GM21786 (cell line): ENCODE measurements around the gene MELK.

ENCODE experiments used
- ATAC-seq: cut with Tn5 transposase; IDR thresholded peaks from one replicate; pipeline ENCODE4 v1.9.1; 2021; ENCODE audit not compliant: unreplicated experiment

Gene MELK

GRCh38 chr9:36576866-36577265 is 4.2 kb downstream of the MELK start:
- no peak for ATAC-seq

- ATAC-seq: no peak
These were observed 12.1 kb downstream of the MELK start for GRCh38 chr9:36584620-36585460.

GRCh38 chr9:36590231-36590630 is 17.5 kb downstream of the MELK start:
- ATAC-seq: no peak

GRCh38 chr9:36592801-36593583 is 20.3 kb downstream of the MELK start:
- no peak for ATAC-seq

- ATAC-seq: no peak
These were observed 21.5 kb downstream of the MELK start for GRCh38 chr9:36594213-36594612.

DNA sequence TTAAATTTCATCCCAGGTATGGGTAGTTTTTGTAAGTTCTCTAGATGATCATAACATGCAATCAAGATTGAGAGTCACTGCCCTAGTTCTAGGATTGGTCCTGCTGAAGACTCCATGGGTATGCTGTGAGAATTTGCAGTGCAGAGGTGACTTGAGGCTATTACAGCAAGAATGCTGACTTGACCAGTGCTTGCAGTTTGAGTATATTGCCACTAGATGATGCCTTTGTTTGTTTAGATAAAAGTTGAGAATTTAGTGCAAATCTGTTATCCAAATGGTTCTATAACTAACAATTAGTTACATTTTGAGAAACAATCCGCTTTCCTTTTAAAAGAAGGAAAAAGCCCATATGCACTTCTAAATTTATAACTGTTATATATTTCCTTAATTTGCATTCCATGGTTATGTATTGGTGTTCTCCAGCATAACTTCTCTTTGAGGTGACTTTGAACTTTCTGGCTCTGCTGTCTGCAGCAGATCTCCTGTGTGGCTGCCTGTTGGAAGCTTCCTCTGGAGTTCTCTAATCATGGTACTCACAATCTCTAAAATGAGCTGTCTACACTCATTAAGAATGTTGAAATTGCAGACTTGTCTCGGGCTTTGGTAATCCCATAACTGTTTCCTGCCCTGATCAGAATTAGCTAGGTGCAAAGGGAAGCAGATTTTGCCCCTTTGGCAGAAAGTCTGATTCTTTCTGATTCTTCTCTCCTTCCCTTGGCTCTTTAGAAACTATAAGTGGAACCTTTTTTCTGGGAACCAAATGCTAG is 24.9 kb downstream of the MELK start:
- no peak for ATAC-seq

DNA sequence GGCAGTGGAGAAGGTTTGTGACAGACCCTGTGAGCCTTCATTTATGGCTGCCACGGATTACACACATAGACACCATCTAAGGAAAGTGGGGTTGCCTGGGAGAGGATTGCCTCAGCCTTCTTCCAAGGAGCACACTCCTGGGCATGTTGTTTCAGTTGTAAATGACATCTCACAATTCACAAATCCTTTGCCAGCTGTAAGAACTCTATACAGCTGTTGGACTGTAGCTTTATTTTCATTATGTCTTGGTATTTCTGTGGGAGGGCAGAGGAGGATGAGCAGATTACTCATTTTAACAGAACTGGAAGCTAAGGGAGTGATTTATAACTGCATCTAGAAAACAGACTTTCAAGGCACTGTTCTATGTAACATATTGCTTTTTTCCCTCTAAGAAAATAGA is 25.6 kb downstream of the MELK start:
- ATAC-seq: no peak

- no peak for ATAC-seq
These were observed 30.3 kb downstream of the MELK start for GRCh38 chr9:36603006-36603405.

DNA sequence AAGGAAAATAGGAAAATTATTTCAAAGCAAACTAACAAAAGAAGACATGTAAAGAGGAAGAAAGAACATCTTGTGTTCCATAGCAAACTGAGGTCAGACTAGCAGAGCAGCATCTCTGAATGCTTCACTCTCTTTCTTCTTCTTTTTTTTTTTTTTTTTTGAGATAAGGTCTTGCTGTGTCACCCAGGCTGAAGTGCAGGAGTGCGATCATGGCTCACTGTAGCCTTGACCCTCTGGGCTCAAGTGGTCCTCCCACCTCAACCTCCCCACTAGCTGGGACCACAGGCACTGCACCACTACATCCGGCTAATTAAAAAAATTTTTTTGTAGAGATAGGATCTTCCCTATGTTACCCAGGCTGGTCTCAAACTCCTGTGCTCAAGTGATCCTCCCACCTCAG is 36.6 kb downstream of the MELK start:
- ATAC-seq: no peak

DNA sequence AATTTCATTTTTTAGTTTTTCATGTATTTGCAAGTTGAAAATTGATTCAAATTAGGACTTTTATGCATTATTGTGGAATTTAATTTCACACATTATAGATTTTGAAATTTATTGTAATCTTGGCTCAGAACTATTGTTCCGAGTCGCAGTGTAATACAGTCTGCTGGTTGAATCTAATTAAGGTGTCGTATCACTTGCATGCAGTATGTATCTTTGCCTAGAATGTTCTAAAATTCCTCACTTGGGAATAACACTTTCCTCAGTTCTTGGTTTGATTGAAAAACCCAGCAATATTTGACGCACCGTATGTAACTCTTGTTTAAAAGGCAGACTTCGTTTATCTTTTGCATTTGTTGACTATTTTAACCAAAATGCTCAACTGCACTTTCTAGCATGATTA is 49.4 kb downstream of the MELK start:
- ATAC-seq: no peak

DNA sequence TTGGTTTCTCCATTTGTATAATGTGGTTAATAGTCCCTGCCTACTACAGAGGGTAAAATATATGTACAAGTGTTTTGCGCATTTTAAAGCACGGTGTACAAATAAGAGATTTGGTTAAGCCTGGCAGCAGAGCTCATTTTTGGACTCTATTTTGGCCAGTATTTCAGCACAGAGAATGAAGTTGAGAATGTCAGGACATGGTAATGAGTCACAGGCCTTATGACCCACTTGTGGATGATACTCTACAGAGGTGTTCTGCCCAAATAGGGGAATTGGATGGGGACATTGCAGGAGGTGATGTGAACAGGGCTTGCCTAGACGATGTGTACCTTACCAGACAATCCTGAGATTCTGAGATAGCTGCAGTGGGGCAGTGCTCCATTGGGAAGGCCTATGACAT is 50.6 kb downstream of the MELK start:
- ATAC-seq: no peak

- ATAC-seq: no peak
These were observed 52.4 kb downstream of the MELK start for GRCh38 chr9:36625006-36625615.

DNA sequence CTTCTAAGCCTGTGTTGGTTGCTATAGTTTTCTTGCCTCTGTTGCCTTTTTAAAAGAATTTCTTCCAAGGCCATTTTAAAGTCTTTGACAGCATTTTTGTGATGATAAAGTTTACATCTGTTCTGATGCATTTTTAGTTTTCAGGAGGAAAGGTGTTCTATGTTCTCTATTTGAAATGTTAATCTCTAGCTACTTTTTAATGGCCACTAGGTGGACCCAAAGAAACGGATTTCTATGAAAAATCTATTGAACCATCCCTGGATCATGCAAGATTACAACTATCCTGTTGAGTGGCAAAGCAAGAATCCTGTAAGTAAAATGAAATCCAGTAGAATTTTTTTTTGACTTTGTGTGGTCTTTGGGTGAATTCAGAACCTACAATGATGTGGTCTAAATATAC is 60.2 kb downstream of the MELK start:
- ATAC-seq: no peak

GRCh38 chr9:36637491-36638270 is 65.0 kb downstream of the MELK start:
- no peak for ATAC-seq

DNA sequence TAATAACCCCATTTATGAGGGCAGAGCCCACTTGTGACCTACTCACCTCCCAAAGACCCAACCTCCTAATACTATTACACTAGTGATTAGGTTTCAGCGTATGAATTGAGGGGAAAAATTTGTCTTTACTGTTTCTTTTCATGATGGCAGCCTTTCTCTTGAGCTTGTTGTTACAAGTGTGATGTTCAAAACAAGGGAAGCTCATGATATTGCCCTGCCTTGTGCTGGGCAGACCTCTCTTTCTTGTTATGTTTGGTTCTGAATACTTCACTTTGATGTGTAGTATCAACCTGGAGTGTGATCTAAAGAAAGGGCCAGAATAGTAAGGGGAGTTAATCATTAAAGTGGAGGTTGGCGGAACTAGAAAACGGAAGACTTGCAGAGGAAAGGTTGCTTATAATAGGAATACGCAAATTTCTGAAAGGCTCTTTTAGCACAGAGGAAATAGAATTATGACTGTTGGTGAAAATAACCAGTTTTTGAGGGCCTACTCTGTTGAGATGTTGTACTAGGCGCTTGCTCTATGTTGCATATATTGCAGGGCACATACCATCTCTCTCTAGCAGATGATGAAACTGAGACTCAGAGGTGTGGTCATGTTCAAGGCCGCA is 68.2 kb downstream of the MELK start:
- ATAC-seq: peak; percentile 81

- ATAC-seq: no peak
These were observed 70.1 kb downstream of the MELK start for GRCh38 chr9:36642817-36643216.

GRCh38 chr9:36656842-36657241 is 84.1 kb downstream of the MELK start:
- no peak for ATAC-seq

DNA sequence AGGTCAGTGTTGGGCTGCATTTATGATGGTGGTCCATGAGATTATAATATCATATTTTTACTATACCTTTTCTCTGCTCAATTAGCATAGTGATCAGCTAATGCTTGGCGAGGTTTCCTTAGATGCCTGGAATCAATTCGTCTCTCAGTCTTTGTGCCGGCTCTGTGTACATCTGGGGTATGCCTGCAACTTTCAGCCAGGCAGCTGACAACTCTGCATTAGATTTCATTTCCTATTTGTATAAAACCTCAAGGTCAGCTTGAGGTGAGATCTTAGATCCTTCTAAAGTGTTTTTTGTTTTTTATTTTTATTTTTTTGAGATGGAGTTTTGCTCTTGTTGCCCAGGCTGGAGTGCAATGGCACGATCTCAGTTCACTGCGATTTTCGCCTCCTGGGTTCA is 86.8 kb downstream of the MELK start:
- ATAC-seq: no peak

DNA sequence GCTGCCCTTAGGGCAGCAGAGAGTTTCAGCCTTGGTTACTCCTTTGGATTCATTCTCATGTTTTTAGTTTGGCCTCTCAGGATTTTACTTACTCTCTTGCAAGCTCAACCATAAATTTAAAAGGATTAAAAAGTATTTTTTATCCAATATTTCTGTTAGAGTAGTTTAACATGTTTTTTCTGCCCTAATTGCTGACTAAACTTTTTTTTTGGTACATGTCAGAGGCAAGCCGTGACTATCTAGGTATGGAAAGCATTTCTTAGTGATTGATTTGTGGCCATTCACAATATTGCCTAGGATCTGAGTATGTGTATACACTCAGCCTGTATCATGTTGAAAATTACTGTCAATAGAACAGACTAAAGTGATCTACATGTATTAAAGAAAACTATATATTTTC is 92.1 kb downstream of the MELK start:
- ATAC-seq: no peak

GRCh38 chr9:36665387-36665786 is 92.7 kb downstream of the MELK start:
- ATAC-seq: no peak
